Measurements from ENCODE around the gene FARP1.

The FARP1 gene

GRCh38 chr13:98141509-98142379 lies 1.1 kb upstream of the FARP1 start:
- DNase-seq, result no peak

- DNase-seq, result no peak
Measured at GRCh38 chr13:98143157-98143553, 261 bp downstream of the FARP1 start.

- DNase-seq, result no peak
Measured at GRCh38 chr13:98143601-98144026, 720 bp downstream of the FARP1 start.

GRCh38 chr13:98144027-98144741 lies 1.3 kb downstream of the FARP1 start:
- DNase-seq, result no peak

GRCh38 chr13:98144801-98145350 lies 2.0 kb downstream of the FARP1 start:
- no peak for DNase-seq

- no peak for DNase-seq
Measured at GRCh38 chr13:98147521-98147920, 4.6 kb downstream of the FARP1 start.

GRCh38 chr13:98150832-98151479 lies 8.1 kb downstream of the FARP1 start:
- DNase-seq, result no peak

- no peak for DNase-seq
Measured at GRCh38 chr13:98155475-98156109, 12.7 kb downstream of the FARP1 start.

GRCh38 chr13:98156259-98156658 lies 13.4 kb downstream of the FARP1 start:
- no peak for DNase-seq

GRCh38 chr13:98157188-98157587 lies 14.3 kb downstream of the FARP1 start:
- DNase-seq, result no peak

- no peak for DNase-seq
Measured at GRCh38 chr13:98157609-98158008, 14.7 kb downstream of the FARP1 start.

GRCh38 chr13:98158172-98158899 lies 15.4 kb downstream of the FARP1 start:
- DNase-seq, result no peak

- DNase-seq, result no peak
Measured at GRCh38 chr13:98162935-98163334, 20.0 kb downstream of the FARP1 start.

GRCh38 chr13:98169331-98169730 lies 26.4 kb downstream of the FARP1 start:
- no peak for DNase-seq

- no peak for DNase-seq
Measured at GRCh38 chr13:98171900-98172589, 29.2 kb downstream of the FARP1 start.

GRCh38 chr13:98172590-98173422 lies 29.9 kb downstream of the FARP1 start:
- DNase-seq, result no peak

GRCh38 chr13:98173431-98174152 lies 30.7 kb downstream of the FARP1 start:
- no peak for DNase-seq

- DNase-seq, result no peak
Measured at GRCh38 chr13:98174307-98174706, 31.4 kb downstream of the FARP1 start.

- DNase-seq, result no peak
Measured at GRCh38 chr13:98175043-98175442, 32.1 kb downstream of the FARP1 start.

- DNase-seq, result no peak
Measured at GRCh38 chr13:98175823-98176222, 32.9 kb downstream of the FARP1 start.
